HG03565 (cell line): ENCODE data around the gene EPAS1.

ENCODE experiments used
- ATAC-seq: cut with Tn5 transposase; IDR thresholded peaks from one replicate; pipeline ENCODE4 v1.9.1; 2021; ENCODE audit warnings: mild to moderate bottlenecking, moderate library complexity; ENCODE audit not compliant: unreplicated experiment

EPAS1 gene

DNA sequence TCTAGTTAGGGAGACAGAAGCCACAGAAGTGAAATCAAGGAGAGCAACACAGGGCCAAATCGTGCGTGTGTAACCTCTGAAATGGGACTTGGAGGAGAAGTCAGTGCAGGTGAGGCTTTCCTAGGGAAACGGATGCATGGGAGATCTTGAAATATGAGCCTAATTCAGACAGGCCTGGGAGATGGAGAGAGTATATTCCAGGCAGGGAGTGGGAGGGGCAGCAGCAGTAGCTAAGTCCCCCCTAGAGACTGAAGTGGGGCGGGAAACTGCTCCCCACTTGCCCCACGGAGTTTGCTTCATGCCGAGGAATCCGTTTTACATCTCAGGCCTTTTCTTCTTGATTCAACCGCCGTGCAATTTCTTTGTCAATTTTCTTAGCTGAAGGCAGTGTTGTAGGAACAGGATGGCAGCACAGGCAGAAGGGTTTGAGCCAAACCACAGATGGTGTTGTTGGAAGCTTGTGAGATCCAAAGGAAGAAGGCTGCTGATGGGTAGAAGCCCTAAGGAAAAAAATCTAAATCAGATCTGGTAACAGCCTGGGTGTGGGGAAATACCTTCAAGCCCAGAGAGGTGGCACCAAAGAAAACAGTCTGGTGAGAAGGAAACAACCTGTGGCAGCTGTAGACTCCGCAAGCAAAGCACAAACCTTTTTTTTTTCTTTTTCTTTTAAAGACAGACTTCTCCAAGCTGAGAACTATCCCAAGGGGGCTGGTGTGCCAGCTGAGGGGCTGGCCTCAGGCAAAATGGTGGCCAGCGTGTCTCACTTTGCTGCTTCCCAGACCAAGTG, 40.2 kb downstream of the EPAS1 start:
- ATAC-seq: no peak

DNA sequence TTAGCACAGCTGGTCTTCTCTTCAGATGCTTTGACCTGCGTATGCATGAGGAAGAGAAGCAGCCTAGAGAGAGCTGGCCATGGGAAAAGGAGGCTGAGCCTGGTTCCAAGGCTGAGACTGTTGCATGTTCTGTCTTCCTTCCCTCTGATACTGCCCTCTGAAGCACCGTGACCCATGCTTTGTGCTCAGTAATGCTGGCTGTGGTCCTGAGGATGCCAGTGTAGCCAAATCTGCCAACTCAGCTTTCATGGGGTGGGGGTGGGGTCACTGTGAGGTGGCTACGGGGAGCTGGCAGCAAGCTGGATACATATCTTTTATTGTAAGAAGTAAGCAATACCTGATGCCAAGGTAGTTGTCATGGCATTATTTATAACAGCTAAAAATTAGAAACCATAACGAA, 41.5 kb downstream of the EPAS1 start:
- no peak for ATAC-seq

- ATAC-seq: no peak
Observed at GRCh38 chr2:46339200-46339599, 42.0 kb downstream of the EPAS1 start.

DNA sequence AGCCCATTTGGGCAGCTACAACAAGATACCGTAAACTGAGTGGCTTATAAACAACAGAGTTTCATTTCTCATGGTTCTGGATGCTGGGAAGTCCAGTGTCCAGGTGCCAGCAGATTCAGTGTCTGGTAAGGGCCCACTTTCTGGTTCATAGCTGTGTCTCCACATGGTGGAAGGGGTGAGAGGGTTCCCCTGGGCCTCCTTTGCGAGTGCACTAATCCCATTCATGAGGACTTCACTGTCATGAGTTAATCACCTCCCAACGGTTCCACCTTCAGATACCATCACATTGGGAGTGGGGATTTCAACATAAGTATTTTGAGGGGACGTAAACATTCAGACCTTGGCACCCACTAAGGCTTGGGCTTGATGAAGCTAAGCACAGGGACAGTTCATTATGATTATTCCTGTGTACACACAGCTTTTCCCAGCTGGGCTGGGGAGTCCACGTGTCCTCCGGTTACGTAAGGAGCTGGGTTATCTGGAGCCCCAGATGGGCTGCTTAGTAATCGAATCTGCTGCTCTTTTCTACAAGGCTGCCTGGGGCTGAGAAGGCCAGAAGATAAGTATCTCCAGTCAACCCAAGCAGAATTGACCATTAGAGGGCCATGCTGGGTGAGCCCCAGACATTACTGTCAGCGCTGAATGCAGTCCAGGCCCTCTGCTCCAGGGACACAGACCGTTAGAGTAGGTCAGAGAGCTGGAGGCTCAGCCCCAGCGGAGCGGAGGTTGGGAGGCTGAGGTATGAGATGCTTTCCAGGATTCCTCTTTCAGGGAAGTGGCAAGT, 42.7 kb downstream of the EPAS1 start:
- no peak for ATAC-seq

DNA sequence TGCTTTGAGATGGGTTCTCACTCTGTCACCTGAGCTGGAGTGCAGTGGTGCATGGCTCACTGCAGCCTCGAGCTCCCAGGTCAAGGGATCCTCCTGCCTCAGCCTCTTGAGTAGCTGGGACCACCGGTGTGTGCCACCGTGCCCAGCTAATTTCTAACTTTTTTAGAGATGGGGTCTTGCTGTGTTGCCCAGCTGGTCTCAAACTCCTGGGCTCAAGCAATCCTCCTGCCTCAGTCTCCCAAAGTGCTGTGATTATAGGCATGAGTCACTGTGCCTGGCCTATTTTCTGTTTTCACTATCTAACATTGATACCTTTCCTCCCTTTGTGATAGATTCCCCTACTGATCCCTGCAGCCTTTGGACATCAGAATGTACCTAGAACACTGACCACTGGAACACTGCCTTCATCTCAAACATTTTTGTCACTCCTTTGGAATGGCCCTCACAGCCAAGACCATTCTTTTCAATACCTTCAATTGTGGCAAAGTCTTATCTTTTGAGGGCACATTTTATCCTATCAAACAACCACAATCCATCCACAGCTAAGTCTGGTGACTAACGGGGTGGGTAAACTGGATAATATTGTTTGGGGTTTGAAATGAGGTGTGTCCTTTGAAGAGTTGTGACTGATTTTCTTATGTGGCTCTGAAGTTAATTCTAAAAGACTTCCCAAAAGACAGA, 43.7 kb downstream of the EPAS1 start:
- no peak for ATAC-seq

DNA sequence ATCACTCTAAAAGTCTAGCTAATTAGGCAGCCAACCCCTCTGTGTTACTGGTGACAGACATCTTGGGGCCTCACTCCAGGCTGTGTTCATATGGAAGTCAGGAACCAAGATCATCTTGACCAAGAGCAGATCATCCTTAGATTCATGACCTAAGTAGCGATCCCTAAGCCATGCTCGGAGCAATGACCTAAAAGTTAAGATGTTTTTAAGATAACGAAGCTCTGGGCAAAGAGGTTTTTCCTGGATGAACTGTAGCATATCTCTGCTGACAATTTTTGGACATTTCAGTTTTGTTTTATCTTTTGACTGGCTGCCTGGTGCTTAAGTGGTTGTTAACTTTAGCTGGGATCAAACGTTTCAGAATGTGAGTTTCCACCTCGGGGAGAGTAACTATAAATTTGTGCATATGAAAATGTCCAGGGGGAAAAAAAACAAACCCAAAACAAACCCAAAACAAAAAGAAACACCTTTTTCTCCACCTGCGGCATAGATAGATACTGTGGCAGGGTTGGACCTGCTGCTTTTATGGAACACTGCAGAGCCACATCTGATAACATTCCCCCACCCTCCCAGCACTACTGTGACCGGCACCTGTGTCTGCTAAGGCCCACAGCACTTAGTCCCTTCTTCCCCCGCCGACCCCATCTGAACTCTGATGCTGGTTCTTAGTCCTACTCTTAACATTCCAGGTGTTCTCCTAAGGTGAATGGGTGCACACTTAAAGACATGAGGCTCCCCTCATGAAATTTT, 45.5 kb downstream of the EPAS1 start:
- no peak for ATAC-seq

DNA sequence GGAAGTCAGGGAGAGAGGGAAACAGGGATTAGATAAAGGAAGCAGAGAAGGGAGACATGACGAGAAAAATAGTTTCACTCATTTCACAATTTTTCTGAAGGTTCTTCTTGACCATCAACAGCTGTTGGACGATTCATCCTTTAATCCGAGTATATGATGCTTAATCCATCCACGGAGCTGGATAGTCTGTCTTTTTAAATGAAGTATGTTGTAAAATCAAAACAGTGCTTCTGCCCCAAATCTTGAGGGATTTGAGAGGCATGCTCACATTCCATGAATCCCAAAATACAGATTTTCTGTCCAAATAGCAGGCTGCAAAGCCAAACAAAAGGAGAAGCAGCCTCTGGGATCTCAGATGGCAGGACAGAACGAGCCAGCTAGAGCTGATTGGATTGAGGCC, 47.5 kb downstream of the EPAS1 start:
- no peak for ATAC-seq

DNA sequence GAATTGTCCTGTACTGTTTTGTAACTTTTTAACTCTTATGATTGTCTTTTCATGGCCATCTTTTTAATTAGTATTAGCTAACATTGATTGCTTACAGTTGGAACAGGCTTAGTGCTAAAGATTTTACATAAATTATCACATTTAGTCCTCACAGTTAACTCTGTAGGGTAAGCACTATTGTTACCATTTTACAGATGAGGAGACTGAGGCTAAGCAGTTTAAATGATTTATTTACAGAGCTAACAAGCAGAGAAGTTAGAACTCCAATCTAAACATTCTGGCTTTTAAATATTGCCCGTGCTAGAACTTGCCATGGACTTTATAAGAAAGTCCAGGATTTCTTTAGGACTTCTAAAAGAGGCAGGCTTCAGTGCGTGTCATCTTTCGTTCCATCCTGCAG, 48.6 kb downstream of the EPAS1 start:
- no peak for ATAC-seq

DNA sequence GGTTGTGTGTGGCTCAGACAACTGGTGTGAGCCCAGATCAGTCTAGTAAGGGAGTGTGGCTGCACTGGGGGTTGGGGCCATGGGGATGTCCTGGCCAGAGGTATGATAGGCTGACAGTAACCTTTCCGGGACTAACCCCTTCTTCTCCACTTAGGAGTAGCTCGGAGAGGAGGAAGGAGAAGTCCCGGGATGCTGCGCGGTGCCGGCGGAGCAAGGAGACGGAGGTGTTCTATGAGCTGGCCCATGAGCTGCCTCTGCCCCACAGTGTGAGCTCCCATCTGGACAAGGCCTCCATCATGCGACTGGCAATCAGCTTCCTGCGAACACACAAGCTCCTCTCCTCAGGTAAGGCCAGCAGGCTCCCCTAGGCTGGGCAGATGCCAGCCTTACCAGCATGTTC, 49.5 kb downstream of the EPAS1 start:
- no peak for ATAC-seq

DNA sequence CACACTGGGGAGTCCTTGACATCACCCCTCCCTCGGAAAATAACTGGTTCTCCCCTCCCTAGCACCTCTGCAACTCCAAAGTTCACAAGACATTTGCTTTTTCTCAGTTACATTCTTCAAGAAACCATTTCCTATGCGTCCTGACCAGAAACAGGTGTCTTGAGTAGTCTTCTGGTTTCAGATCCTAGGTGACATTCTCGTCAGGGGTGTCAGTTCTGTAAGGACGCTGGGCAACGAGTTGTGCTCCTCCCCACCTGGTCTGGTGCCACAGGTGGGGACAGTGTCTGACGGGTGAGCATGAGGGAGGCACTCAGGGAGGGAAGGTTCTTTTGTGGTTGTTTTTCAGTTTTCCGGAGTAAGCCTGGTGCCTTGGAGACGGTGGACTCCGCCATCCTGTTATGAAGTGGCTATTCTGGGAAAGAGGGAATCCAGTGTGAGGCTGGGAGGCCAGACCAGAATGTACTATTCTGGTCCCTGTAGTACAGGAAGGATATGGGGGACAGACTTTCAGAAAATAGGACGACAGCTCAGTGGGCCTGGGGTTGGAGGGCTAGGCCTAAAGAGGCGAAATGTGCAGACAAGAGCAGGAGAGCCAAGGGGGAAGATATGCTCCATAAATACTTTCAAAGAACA, 50.6 kb downstream of the EPAS1 start:
- ATAC-seq: no peak

DNA sequence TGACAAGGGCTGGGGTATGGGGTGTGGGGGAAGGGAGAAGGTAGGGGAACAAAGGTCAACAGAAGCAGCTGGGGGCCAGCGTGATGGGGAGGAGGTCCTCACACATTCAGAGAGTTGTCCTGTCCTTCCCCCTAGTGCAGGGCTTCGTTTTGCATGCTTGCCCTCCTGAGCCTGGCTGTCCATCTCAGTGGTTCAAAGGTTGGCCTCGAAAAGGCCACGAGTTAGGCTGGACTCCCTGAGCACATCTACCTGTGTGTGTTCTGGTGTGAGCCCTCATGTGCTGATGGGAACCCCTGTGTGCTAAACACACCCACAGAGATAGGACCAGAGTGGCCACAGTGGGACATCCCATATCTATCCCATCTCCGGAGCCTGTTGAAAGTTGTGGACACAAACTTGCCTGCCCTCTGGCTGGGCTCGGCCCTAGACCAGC, 51.9 kb downstream of the EPAS1 start:
- no peak for ATAC-seq

- ATAC-seq: no peak
Observed at GRCh38 chr2:46350029-46350689, 53.0 kb downstream of the EPAS1 start.

GRCh38 chr2:46351098-46351749, 54.0 kb downstream of the EPAS1 start:
- ATAC-seq: no peak

DNA sequence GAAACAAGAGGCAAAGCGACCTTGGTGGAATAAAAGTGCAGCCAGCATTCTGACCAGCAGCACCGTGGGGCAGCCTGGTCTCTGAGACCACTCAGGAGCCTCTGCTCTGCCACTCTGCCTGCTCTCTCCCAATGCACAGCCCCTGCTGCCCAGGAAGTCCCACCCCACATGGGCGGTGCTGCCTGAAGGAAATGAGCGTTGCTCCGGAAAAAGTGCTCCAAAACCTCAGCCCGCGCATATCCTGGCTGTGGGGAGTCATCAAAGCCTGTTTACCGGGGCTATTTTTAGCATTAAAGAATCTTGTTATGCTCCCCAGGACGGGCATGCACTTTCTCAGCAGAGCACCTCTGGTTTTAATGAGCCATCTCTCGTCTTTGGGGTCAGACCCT, 54.5 kb downstream of the EPAS1 start:
- ATAC-seq: no peak

DNA sequence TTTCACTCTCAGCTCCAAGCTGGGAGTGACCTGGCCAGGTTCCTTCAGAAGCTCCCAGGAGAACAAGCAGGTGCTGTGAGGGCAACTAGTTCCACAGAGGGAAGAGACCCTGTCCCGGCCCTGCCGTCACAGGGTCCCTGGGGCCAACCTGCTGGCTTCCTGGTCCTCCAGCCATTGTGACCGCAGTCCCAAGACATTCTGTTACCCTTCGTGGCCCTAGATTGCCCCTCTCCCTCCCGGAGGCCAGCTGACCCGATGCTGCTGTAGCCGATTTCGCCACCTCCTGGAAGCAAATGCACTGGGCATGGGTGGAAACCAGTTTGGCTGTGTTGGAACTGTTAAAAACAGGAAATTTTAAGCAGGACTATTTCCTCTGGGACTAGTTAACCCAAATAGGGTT, 55.4 kb downstream of the EPAS1 start:
- no peak for ATAC-seq

GRCh38 chr2:46353509-46353908, 56.3 kb downstream of the EPAS1 start:
- no peak for ATAC-seq

DNA sequence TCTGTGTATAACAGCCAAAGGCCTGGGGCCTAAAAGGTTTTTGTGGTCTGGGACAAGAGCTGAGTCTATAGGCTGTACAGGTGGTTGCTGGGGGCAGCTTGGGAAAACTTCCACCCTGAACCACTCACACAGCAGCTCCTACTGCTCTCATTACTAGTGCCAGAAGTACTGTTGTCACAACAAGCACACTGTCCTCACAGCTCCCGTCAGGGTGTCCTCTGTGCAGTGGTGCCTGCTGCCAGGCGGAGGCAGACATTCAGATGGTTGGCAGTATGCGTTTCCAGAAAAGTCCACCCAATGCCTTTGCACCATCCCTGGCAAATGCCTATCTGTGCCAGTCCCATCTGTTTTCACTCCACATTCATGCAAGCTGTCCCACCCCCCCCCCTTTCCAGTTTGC, 58.5 kb downstream of the EPAS1 start:
- ATAC-seq: no peak

GRCh38 chr2:46356991-46357390, 59.8 kb downstream of the EPAS1 start:
- ATAC-seq: no peak

DNA sequence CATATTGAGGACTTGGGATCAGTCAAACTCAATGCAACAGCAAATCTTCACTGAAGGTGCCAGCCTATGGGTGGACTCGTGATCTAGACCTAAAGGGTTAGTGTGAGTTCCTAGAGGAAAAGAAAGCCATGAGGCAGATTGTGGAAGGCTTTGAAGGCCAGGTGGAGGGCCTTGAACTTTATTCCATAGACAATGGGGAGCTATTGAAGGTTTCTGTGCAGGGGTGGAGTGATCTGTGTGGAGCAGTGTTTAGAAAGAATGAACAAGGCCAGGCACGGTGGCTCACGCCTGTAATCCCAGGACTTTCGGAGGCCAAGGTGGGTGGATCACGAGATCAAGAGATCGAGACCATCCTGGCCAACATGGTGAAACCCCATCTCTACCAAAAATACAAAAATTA, 61.5 kb downstream of the EPAS1 start:
- ATAC-seq: no peak

DNA sequence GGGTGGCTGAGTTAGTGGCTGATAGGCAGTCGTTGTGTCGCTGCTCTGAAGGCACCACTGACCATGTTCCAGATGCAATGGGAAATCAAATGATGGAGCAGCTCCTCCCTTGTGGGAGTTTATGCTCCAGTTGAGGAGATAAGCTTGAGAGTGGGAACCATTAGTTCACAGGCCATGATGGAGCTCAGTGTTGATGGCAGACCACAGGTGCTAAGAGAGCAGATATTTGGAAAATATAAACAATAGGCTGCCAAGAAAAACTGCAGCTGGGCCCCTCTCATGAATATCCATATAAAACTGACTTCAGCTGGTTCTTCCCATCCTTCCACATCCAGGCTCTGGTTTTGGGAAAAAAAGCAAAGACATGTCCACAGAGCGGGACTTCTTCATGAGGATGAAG, 63.1 kb downstream of the EPAS1 start:
- ATAC-seq: no peak
